Smooth muscle cell of the brain vasculature (primary cell): ENCODE results near the gene MTG1.
"Not testable (repeated sequence)": the region's sequence is repeated elsewhere in the genome, so short reads cannot be mapped to it uniquely, and the experiment has no call there.

Source experiments
- DNase-seq: peaks from one replicate; pipeline ENCODE4 v3.0.0-alpha.2; 2012; ENCODE audit warnings: low read depth, low spot score

Gene MTG1

DNA sequence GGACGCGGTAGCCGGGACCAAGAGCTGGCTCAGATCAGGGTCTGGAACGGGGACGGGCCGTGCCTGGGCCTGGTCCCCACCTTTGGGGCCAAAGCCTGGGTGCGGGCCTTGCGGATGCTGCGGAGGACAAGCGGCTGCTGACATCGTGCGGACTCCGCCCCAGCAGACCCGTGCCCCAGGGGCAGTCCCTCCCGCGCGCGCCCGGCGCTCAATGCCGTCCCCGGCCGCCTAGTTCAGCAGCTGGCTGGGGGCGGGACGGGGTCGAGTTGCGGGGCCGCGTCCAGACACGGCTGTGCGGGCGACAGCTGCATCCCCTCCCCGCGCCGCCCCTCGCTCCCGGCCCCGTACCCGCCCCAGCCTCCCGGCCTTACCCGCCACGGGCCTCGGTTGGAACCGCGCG lies 30.1 kb downstream of the MTG1 start:
- not testable (repeated sequence) for DNase-seq

DNA sequence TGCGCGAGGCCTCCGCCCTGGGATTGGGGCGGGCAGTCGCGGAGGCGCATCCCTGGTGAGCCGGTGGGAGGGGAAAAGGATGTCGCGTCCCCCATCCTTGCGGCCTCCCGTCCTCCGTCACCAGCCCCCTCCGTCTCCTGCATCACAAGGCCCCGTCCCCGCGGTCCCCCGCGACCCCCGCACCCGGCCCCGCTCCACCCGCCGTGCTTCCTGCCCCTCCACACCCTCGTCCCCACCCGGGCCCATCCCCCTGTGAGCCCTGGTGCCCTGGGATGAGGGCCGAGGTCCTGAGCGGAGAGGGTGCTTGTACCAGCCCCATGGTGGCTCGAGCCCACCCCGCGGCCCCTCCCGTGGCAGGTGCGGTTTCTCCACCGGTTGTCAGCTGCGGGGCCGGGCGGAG lies 30.6 kb downstream of the MTG1 start, which contains the start of gene SPRN:
SPRN (minus strand) TSS at position 25 of the 400 bp plus-strand sequence. CDS start 944 bp downstream, outside the sequence.
- DNase-seq = not testable (repeated sequence)

DNA sequence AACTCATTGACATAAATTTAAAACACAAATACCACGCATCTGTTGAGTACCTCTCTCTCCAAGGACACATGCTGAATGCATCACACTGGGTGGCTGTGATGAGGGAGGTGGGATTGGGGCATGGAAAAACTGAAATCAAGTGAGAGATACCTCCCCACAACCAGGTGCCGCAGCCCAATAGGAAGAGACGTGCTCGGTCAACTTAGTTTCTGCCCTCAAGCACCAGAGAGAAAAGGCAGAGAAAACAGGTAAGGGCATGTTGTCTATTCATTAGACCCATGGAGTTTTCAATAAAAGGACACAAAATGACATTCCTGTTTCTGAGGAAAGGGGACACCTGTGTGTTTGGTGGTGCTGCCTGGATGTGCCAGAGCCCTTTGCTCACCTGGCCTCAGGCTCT lies 35.6 kb downstream of the MTG1 start:
- not testable (repeated sequence) for DNase-seq

DNA sequence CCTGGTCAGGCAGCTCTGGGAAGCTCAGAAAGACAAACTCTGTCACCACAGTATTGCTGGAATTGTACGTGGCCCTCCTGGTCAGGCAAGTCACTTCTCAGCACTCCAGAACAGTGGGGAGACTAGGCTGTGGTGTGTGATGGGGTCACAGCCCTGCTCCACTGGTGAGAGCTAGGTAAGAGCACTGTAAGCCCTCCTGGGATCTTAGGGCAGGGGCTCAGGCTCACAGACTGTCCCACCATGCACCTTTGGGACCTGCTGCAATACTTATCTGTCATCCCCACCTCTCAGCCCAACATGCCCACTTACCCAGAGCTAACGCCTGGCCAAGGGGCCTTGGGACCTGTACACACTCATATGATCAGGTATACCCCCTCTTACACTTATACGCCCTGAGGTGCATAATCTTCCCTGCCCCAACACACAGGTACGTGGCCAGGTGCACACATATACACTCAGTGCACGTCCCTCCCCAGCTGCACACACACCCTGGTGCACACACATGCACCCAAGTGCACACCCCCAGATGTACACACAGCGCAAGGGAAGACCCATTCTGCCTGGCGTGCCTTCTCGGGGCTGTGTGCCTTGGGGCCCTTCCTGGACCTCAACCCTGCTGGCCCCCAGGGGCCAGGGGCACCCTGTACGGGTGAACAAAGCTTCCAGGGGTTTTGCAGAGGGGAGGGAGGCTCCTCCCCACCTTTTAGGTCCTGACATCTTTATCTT lies 38.1 kb downstream of the MTG1 start:
- not testable (repeated sequence) for DNase-seq

DNA sequence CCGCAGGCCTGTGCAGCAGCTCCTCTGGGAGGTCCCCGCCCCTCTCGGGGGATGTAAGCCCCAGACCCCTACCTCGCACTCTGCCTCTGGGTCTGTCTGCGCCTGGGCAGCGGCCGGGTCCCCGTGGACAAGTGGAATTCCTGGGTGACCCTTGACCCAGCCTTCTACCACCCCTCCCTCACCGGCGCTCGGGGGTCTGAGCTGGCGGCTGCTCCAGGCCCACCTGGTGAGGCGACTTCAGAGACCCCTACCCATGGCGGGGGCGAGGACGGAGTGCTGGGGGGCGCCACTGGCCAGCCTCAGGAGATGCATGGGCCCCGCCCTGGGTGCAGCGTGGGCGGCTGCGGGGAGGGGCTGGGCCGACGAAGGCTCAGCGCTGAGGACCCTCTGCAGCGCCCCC lies 38.8 kb downstream of the MTG1 start:
- DNase-seq = not testable (repeated sequence)

DNA sequence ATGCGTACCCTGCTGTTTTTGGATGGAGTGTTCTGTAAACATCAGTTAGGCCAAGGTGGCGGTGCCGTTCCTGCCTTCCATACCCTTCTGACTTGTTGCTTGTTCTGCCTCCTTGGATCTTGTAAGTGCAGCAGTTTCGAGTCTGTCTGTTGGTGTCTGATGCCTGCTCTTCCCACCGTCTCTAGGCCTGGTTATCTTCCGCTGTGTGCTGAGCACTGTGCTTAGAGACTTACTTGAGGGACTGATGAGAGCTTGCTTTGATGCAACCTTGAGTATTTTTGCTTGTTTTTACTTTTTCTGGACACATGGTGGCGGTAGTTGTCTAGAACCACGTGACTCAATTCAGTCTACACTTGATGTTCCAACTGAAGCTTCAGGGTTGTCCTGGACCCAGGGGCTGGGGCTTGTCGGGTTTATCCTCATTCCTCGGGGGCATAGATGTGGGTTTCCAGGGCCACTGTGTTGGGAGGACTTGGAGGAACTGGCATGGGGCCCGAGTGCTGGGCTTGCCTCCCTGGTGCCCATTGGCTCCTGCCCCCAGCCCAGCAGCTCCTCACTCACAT lies 44.8 kb downstream of the MTG1 start:
- DNase-seq = no peak

DNA sequence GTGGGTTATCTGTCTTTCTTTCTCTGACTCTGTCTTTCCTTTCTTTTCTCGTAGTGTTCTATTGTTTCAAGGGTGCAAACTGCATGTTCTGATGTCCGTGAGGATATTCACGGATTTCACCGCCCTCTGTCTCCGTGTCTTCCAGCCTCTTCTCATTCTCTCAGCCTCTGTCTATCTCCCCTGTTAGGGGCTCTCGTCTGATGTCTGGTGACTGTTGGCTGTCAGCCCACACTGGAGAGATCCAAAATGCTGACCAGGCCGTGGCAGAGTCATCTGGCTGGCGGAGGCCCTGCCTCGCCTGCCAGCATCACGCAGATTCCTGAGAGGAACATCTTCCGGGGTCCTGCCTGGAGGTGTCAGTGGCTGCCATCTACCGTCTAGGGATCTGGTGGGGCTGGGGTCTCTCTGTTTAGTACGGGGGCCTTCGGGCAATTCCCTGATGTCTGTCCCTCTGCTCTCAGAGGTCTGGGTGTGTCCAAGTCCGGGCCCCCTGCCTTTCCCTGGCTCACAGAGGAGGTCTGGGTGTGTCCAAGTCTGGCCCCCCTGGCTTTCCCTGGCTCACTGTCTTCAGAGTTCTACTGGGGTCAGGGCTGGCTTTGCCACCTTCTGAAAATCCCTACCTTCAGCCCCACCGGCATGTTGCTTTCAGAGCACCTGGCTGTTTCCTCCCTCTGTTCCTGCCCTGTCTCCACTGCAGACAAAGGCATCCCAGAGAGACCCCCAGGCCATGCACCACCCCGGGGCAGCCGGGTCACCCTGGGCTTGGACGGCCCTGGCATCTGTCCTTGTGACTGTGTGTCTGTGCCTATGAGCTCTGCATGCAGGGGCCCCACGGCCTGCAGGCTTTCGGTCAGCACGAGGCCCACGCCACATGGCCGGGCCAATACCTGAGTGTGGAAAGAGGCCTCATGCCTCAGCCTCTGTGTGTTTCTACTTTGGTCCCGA lies 45.8 kb downstream of the MTG1 start:
- no peak for DNase-seq

DNA sequence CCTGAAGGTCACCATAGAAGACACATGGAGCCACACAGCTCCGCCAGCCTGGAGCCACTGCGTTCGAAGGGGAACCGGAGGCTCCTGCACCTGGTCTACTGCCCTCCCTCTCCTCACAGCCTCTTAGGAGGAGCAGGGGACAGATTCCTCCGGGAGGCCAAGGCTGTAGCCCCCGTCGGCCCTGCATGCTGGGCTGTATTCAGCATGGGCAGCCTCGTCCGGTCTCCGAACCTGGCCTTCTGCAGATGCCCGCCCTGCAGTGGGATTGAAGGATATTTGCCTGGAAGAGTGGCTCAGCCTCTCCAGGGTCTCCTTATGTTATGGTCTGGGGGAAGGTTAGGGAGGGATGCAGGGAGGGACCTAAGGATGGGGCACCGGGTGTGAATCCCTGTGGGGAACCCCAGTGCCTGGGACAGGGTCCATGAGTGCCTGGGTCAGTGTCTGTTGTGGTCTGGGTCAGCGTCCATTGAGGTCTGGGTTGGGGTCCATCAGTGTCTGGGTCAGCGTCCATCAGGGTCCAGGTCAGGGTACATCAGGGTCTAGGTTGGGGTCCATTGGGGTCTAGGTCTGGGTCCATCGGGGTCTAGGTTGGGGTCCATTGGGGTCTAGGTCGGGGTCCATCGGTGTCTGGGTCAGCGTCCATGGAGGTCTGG lies 46.8 kb downstream of the MTG1 start:
- no peak for DNase-seq

DNA sequence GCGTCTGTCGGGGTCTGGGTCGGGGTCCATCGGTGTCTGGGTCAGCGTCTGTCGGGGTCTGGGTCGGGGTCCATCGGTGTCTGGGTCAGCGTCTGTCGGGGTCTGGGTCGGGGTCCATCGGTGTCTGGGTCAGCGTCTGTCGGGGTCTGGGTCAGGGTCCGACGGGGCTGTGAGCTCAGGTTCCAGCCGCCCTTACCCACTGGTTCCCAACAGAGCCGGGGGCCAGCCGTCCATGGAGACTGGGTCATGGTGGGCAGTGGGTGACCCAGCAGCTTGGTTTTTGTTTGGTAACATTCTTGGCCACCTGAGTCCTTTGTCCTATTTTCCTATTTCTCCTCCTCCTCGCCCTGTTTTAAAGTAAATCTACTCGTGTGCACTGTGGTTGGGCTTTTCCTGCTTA lies 47.4 kb downstream of the MTG1 start:
- DNase-seq = not testable (repeated sequence)

DNA sequence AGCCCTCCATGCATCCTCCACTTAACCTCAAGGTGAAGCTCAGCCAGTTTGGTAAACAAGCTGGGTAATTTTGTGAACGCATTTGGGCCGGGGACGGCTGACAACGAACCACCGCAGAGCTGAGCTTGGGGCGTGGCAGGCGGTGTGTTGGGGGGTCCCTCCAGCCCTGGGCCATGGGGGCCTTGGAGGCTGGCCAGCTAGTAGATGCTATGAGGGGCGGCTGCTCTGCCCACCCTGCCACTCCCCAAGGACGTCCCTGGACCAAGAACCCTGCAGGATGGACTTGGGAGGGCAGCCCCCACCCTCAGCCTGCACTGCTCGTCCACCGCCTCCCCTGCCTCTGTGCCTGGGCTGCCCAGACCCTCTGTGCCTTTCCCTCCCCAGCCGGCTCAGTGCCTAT lies 47.8 kb downstream of the MTG1 start:
- DNase-seq = no peak

DNA sequence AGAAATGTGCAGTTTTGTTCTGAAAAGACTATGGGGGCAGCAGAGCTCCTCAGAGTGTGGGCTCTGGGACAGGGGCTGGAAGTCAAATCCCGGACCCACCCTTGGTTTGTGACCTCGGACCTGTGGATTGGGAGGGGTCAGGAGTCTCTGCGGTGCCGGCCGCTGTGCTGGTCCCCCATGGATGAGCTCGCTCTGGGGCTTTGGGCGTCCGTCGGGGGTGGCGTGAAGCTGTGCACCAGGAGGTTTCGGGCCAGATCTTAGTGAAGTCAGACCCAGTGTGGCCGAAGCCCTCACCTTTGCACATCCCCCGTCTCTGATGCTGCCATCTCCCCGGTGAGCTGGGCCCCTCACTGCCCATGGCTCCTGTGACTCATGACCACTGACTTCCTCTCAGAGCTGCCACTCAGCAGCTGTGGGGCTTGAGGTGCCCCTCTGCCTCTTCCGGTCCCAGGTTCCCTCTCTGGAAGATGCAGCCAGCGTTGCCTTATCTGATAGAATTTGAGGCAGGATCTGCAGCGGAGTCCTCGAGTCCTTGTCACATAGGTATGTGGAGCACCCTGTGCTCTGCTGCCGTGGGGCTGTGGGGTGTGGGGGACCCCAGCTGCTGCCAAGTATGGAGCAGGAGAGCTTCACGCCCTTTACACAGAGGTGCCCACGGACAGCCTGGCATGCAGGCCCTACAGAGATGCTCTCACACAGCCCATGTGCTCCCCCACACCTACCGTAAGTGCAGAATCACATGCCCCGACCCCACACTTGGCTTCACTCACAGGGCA lies 48.4 kb downstream of the MTG1 start:
- DNase-seq = no peak

DNA sequence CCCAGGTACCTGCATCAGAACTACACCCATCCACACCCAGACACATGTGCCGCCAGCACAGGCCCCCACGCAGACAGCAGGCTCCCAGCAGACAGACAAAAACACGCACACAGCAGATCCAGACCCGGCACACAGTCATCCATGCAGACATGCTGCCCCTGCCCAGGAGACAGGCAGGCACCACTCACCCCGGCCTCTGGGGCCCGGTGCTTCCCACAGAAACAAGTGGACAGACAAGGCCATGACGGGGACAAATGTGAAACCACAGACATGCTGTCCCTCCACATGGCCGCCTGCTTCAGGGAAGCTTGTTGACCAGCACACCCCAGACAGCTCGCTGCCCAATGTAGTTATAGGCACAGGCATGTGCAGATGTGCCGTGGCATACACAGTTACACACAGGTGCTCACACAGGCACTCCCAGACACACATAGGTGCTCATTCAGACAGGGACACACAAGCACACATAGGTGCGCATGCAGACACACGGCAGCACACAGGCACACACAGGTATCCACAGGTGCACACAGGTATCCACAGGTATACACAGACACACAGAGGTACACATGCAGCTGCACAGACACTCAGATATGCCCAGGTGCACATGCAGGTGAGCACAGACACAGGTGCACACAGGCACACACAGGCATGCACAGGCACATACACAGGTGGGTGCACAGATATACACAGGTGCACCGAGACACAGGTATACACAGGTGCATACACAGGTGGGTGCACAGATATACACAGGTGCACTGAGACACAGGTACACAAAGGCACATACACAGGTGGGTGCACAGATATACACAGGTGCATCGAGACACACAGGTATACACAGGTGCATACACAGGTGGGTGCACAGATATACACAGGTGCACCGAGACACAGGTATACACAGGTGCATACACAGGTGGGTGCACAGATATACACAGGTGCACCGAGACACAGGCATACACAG lies 49.3 kb downstream of the MTG1 start:
- no peak for DNase-seq

DNA sequence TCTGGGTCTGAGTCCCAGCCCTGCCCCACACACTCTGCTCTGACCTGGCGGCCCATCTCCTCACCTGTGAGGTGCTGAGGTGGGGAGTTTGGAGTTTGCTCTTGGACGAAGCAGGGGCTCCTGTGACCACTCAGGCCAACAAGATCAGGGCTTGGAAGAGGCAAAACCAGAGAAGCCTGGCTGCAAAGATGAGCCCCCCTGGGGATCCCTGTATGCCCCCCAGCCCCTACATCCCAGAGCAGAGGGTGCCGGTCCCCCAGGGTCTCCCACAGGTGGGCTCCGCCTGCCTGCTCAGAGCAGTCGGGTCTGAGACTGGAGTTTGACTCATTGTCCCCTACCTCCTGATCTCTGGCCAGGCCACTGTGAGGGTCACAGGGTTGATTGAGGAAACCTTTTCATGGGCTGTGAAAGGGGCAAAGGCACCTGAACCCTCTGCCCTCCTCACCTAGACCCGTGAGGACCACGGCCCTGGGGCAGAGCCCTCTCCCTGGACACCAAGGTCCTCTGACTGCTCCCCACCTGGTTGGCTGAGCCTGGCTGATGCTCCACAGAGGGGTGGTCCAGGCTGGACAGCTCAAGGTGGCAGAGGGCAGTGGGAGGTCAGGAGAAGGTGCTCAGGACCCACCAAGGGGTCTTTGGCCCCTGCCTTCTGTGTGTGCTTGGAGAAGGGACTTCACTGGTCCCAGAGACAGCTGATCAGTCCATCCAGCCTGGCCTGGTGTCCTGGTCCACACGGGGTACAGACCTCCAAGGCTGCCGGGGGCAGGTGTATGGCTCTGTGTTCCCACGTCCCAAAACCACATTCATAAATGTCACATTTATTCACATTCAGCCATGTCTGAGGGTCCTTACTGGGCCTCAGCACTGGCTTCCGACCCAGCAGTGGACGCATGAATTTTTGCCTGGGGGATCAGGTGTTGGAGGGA lies 50.6 kb downstream of the MTG1 start:
- no peak for DNase-seq

DNA sequence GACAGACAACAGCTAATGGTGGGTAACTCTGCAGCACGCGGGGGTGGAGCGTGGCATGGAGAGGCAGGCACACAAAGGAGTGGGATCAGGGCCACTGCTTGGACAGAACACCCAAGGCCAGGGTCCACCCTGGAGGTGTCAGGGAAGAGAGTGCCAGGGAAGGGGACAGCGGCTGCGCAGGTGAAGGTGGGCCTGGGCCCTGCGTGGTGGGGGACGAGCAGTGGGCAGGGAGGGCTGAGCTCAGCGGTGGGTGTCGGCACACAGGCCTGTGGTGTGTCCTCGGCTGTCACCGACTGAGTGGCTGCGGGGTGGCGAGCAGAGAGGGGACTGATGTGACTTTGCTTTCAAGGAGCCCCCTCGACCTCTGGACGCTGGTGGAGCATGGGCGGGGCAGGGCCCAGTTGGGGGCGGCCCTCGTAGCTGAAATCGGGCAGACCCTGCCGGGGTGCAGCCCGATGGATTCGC lies 51.3 kb downstream of the MTG1 start:
- DNase-seq = no peak

DNA sequence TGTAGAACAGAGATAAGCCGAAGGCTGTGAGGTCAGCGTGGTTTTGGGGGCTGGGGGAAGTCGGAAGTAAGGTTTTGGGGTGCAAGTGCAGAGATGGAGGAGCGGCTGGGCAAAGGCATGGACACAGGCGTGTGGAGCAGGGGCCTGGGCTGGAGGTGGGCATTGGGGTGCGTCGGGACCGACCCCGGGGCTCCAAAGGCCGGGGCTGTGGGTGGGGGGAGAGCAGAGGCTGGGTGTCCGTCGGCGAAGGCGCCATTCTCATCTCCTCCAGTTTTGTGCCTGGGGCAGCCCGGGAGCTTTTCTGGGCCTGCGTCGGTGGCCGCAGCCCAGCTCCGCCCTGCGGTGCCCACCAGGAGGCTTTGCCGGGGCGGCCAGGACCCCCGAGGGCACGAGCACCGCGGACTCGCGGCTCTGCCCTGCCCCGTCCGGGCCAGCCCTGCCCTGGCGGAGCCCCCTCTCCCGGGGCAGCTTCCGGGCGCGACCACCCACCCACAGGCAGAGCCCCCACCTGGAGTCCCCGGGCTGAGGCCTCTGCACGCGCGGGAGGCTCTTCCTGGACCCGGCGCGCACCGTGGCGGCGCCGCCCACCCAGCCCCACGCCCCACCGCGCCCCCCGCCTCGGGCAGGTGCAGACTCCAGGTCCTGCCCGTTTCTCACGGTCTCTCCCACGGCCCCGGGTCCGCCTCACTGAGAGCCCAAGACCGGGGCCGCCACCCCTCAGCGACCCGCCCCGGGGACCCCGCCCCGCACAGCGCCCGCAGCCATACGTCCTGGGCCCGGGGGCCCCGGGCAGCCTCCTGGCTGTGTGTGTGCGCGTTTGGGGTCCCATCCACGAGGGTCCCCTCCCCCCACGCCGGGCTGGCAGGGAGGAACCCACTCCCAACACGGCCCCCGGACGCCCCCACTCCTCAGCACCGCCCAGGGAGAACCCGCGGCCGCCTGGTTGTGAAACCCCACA lies 52.1 kb downstream of the MTG1 start:
- DNase-seq = no peak

DNA sequence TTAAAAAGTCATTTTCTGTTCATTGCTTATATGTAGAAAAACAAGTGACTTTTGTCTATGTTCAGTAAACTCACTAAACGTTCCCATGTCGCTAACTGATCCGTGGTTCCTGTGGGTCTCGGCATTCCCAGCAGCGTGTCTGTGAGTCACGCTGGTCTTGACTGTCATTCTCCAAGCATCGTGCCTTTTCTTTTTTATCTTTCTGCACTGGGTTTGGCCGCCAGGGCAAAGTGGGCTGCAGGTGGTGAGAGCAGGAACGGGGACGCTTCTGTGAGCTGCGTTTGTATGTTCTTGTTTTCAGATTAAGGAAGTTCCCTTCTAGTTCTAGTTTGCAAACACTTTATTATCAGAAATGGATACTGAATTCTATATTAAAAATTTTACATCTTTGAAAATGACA lies 53.0 kb downstream of the MTG1 start:
- DNase-seq = no peak

DNA sequence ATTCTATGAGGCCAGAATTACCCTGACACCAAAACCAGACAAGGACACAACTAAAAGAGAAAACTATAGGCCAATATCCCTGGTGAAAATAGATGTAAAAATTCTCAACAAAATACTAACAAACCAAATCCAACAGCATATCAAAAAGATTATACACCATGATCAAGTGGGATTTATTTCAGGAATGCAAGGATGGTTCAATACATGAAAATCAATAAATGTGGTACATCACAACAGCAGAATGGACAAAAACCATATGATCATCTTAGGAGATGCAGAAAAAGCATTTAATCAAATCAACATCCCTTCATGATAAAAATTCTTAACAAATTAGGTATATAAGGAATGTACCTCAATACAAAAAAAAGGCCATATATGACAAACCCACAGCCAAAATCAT lies 54.2 kb downstream of the MTG1 start:
- DNase-seq = no peak

DNA sequence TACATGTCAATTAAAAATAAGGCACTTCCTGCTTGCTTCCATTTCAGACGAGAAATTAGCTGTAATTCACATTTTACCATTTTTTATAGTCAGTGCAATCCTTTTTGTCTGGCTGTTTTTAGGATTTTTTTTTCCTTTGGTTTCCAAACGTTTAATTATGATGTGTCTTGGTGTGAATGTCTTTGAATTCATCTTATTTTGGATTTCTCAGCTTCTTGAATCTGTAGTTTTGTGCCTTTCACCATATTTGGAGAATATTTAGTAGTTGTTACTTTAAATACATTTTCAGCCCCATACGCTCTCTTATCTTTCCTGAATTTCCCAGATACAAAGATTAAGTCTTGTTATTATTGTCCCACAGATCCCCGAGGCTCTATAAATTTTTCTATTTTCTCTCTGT lies 57.4 kb downstream of the MTG1 start:
- DNase-seq = no peak
